Coronary artery (tissue), 2 donors: ENCODE measurements around the gene MRPL53.
A peak's percentile ranks its signal among the peaks of the same experiment; 100 is the strongest.

Experiments
- DNase-seq: peaks from one replicate; pipeline ENCODE4 v3.0.0-alpha.2; 2017; ENCODE audit warnings: low spot score
- H3K27ac ChIP-seq, 2 donors: fragments of 200-600 bp; sonication (generic); one replicate each; pipeline ENCODE4 v1.5.1; 2016 to 2019
- H3K4me3 ChIP-seq: fragments of 200-600 bp; sonication (generic); 2 replicates; pipeline ENCODE4 v1.5.1; 2016; ENCODE audit warnings: mild to moderate bottlenecking, moderate library complexity
- CTCF ChIP-seq: fragments of 200-600 bp; sonication (generic); IDR thresholded peaks from one replicate; pipeline ENCODE4 v1.5.1; 2019; ENCODE audit warnings: antibody characterized with exemption

MRPL53 gene

DNA sequence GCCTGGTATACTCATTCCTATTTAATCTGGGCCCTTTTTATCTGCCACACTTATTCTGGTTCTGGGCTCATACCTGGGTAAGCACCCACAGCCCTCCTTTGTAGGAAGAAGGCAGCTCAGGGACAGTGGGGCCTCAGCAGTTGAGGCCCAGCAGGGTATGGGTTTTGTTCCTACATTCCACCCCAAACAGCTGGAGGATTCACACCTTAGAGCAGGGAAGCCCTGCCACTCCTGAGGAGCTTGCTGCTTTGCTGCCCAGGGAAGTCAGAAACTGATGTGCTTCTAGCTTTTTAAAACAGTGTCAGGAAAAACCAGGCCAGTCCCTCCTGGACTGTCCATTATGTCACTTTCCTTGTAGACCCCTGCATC lies 28.1 kb upstream of the MRPL53 start:
- no peak overlapping the region for H3K4me3 ChIP-seq
- no peak for DNase-seq
- no peak for TF ChIP-seq CTCF
- no peak overlapping the region for H3K27ac ChIP-seq

- no peak overlapping the region for H3K4me3 ChIP-seq
- DNase-seq, result peak; percentile 67
- TF ChIP-seq CTCF, result no peak
- no peak overlapping the region for H3K27ac ChIP-seq
Observed at GRCh38 chr2:74499940-74500577, 27.6 kb upstream of the MRPL53 start.

DNA sequence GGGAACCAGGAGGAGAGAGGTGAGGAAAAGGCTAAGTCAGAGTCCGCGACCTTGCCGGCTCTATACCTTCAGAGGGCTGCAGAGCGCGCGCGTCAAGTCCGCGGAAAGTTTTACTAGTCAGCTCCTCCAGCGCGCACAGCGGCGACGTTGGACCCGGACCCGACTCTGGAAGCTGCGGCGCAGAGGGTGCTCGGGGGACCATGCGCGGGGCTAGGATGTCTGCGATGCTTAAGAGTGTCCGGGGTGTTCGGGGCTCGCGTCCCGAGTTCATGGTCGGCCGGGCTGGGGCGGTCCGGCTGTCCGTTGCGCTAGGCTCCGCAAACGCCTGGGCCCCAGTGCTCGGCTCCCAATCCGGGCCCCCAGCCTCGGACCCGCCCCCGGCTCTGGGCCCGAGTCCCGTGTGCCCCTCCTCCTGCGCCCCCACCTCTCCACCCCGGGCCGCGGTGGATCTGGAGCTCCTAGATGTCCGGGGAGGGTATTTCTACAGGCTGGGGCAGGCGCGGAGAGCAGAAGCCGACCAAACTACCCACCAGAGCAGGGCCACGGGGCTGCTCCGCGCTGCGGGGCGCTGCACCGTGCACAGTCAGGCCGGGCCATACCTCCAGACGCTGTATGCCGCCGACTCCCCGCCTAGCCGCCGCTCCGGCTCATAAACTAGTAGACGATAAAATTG lies 26.9 kb upstream of the MRPL53 start, which contains the start of gene LBX2:
LBX2 (minus strand) TSS at position 337 of the 673 bp plus-strand sequence; CDS start at position 271, 66 bp downstream.
- TF ChIP-seq CTCF, result no peak
- Histone ChIP-seq H3K27ac (no peak within 1 kb of the TSS), H3K4me3 (peak within 1 kb of the TSS; percentile 65)
- no peak for DNase-seq

DNA sequence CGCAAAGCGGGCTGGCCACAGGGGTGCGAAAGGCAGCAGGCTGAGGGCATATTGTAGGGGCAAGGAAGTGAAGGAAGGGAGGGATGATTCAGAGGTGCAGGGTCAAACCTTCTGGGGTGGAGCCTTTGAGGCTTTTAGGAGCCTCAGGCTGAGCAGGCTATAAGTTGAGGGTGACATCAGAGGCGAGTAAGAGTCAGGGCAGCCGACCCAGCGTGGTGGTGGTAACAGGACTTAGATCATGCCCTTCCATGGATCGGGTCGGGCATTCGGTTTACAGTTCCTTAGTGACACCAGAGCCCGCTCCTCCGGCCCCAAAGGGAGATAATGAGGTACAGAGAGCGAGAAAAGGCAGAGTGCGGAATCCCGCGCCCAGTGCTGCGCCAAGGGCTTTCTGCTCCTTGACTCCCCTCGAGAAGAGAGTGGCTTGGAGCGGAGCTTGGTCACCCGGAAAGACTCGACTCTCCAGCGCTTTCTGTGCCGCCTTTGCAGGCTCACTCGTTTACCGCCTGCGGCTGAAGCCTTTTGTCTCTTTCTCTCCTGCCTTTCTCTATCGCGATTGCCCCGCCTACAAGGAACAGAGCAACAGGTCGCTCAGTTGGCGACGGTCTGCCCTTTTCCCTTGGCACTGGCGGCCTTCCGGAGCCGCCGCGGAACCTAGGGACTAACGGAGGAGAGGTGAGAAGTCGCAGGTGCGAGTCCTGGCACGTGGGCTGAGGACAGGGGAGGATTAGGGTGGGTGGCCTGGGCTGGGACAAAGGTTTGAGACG lies 26.2 kb upstream of the MRPL53 start:
- DNase-seq, result peak; percentile 63
- H3K27ac ChIP-seq, result no peak overlapping the region
- TF ChIP-seq CTCF, result no peak
- H3K4me3 ChIP-seq, result peak overlapping the region; percentile 65

- no peak for TF ChIP-seq CTCF
Observed at GRCh38 chr2:74497777-74498499, 25.5 kb upstream of the MRPL53 start.

GRCh38 chr2:74496997-74497776 lies 24.7 kb upstream of the MRPL53 start:
- Histone ChIP-seq H3K4me3 (peak overlapping the region; percentile 65), H3K27ac (no peak overlapping the region)
- DNase-seq, result no peak
- TF ChIP-seq CTCF, result no peak

More at GRCh38 chr2:74497777-74498499, 25.5 kb upstream of the MRPL53 start:
- peak; percentile 72 for DNase-seq
- peak overlapping the region; percentile 65 for H3K4me3 ChIP-seq
- H3K27ac ChIP-seq, result no peak overlapping the region
